GM19324 (cell line): ENCODE data around the gene MAB21L2.
A peak's percentile ranks its signal among the peaks of the same experiment; 100 is the strongest.

Source experiments
- ATAC-seq: cut with Tn5 transposase; IDR thresholded peaks from one replicate; pipeline ENCODE4 v1.9.1; 2021; ENCODE audit warnings: mild to moderate bottlenecking, moderate library complexity; ENCODE audit not compliant: unreplicated experiment, low FRiP score

The MAB21L2 gene

DNA sequence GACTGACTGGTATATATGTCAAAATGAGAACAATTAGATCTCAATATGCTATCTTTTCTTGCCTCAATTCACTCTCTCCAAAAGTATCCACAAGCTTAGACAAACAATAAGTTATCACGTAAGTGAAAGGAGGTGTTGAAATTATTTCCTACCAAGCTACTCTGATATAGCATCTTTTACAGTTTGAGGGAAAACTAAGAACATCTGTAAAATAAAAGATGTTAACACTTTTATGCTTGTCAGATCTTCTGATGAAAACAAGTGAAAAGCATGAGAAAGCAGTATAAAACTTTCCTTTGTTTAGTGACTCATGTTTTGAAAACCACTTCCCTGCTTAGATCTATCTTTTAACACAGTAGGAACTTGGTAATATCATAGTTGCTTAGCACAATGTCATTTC, 8.4 kb upstream of the MAB21L2 start:
- ATAC-seq: peak; percentile 18

- no peak for ATAC-seq
Observed at GRCh38 chr4:150574678-150575077, 7.3 kb upstream of the MAB21L2 start.

- ATAC-seq: no peak
Observed at GRCh38 chr4:150577796-150578195, 4.2 kb upstream of the MAB21L2 start.

- ATAC-seq: no peak
Observed at GRCh38 chr4:150578745-150579501, 3.0 kb upstream of the MAB21L2 start.

DNA sequence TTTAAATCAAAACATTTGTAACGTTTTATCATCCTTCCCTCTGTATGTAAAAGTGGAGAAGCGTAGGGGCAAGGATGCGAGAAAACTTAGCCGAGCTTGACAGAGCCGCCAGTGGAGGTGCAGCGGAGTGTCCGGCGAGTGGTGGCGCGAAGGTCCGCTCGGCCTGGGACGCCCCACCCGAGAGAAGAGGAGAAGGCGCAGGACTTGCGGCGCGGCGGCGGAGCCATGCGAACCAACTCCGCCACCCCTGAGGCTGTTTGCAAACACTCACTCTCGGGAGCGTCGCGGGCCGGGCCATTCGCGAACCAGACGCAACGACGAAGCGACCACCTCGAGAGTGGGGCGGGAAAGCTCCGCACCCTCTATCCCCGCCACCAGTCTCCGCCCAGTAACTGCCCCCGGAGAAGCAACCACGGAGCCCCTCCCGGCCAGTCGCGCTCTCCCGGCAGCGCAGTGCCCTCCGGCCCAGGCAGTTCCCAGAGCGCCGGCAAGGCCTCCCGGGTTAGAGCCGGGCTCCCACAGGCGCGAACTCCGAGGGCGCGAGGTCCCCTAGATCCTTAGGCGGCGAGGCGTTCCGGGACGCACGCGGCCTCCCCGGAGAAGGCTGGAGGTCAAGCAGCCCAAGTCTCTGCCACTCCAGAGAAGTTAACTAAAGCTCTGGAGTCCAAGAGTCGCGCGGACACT, 2.3 kb upstream of the MAB21L2 start:
- no peak for ATAC-seq

- no peak for ATAC-seq
Observed at GRCh38 chr4:150580306-150580705, 1.6 kb upstream of the MAB21L2 start.

DNA sequence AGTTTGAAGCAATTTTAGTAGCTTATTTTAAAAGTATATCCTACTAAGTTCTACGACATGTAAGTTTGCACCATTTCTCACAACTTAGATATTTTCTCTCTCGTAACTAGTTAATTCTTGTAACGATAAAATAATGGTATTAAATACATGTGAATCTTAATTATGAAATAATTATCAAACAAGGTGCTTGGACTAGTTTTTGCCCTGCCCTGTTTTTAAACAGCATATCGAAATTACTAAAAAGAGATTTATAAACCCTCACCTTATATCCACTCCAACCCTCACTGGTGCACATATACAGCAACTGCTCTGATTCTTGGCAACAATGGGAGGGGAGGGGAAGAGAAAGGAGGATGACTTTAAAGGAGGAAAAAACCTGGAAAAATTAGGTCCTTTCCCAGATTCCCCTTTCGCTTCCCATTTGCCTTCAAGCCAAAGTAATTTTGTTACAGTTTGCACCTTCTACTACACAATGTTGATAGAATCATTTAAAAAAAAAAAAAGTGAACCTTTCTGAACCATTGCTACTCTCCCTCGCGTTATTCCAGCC, 820 bp upstream of the MAB21L2 start:
- ATAC-seq: no peak

DNA sequence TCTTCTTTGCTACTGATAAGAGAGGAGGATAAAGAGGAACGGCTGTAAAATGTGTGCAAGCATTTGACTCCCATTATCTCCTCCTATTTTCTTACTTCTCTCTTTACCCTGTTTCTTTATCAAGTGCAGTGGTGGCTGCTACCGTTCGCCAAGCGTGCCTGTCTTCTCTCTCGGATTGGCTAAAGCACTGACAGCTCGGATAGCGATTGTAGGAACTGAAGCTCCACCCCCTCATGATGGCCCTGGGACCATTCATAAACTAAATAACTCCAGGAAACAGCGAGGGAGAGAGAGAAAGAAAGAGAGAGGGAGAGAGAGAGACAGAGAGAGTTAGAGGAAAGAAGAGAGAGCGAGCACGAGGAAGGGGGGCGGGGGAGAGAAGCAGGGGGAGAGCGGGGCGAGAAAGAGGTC, 305 bp upstream of the MAB21L2 start:
- ATAC-seq: no peak

- no peak for ATAC-seq
Observed at GRCh38 chr4:150582873-150583286, 929 bp downstream of the MAB21L2 start.

- ATAC-seq: no peak
Observed at GRCh38 chr4:150583287-150584110, 1.5 kb downstream of the MAB21L2 start.

DNA sequence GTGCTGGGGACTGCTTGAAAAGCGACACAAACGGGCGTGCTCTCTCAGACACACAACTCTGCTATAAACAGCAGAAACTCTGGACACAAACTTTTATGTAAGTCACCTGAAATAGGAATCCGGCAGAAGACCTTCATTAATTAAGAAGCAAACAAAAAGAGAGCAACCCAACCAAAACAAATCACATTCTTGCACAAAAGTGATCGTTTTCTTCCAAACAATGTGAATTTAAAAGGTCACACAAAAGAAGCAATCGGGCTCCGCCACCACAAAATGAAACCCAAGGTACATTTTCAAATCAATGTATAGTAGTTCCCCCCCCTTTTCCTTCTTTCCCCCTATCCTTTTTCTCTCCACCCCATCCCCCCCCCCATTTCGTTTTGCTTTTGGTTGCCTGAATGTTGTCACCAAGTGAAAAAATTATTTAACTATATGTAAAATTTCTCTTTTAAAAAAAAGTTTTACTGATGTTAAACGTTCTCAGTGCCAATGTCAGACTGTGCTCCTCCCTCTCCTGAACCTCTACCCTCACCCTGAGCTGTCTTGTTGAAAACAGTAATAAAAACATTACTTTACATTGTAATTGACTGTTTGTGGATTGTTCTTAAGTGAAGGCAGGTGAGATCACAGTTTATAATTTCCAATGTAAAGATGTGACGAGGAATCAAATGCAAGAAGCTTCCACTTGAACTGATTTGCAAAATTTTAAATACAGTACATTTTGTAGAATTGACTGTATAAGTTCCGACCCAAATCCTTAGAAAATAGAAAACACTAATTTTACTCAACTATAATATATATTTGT, 2.4 kb downstream of the MAB21L2 start:
- no peak for ATAC-seq

GRCh38 chr4:150585611-150586010, 3.7 kb downstream of the MAB21L2 start:
- ATAC-seq: no peak

GRCh38 chr4:150586162-150586810, 4.3 kb downstream of the MAB21L2 start:
- ATAC-seq: no peak

GRCh38 chr4:150588316-150588715, 6.4 kb downstream of the MAB21L2 start:
- ATAC-seq: no peak

DNA sequence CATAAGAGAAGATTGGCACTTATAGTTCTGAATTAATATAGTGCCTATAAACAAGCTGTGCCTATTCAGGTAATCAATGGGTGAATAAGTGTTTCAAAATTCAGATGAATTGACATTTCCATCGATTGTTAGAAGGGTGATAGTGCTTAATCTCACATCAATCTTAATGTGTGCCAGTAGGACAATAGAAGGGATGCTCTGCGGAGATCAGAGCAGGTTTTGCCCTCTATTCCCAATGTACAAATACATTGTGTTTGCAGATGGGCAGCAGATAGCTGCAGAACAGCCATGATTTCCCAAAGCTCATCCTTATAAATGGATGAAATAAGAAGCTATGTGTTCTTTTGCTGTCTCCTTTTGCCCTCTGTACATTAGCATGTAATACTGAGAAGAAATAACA, 7.2 kb downstream of the MAB21L2 start:
- ATAC-seq: no peak

DNA sequence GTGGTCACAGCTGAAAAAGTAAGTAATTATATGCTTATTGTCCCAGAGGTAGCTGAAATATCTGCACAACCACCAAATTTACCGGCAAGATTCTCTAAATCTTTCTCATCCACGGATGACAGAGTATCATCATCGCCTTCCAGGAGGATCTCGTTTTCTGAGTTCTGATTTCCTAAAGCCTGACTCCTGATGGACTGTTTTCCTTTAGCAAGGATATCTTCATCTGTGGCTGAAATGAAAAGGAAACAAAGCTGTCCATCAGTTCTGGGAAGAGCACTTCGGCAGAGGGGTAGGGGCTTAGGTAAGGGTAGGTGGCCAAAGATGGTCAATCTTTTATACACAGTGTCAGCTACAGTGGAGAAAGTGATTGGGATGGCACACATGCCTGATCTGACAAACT, 8.7 kb downstream of the MAB21L2 start:
- no peak for ATAC-seq

- ATAC-seq: no peak
Observed at GRCh38 chr4:150591406-150591805, 9.5 kb downstream of the MAB21L2 start.

GRCh38 chr4:150591904-150592303, 10.0 kb downstream of the MAB21L2 start:
- ATAC-seq: no peak

DNA sequence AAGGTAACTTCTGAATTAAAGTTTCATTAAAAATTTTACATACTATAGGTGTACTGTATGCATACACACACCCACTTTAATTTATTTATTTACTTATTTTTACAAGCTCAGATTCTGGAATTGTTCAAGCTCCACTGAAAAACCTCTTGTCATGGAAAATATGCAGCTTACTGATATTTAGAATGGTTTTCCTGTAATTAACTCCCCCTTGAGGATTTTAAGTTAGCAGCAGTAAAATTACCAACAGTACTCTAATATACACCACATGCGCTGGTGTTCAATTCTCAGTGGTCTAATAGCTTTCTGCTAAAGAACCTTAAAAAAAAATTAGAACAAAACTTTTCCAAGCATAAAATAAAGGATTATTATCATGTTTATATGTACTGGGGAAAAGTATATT, 12.0 kb downstream of the MAB21L2 start:
- no peak for ATAC-seq

DNA sequence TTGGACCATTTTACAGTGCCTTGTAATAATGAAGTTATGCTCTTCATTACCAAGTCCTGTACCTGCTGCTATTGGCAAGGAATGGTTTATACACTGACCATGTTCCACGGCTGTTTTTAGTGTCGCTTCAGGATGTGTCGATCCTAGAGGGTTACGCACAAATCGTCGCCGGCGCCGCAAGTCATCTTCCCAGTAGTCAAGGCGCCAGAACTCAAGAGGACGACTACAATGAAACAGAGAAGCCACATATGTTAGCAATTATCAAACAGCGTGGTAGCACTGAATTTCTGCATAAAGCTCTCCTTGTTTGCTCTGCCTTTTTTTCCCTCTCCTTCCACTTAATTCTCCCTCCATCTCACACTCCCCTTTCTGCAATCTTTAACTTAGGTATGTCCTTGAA, 17.0 kb downstream of the MAB21L2 start:
- ATAC-seq: no peak
